Suprapubic skin (tissue), 4 donors: ENCODE measurements around the gene CASS4.

ENCODE experiments used
- EP300 ChIP-seq: sonication (generic); formaldehyde crosslinking; IDR thresholded peaks from one replicate; pipeline ENCODE4 v1.6.1; 2017; ENCODE audit warnings: antibody characterized with exemption
- POLR2AphosphoS5 ChIP-seq, 3 donors: sonication (generic); formaldehyde crosslinking; IDR thresholded peaks; one replicate each; pipeline ENCODE4 v1.6.1; 2017; ENCODE audit warnings: antibody characterized with exemption in 3 of 3

GRCh38 chr20:56373942-56374341, 38.1 kb upstream of the CASS4 start:
- TF ChIP-seq POLR2AphosphoS5 (IDR thresholded peaks at IDR 0.05) (no peak), EP300 (no peak)
